ENCODE data around the gene ITGA11. TPM values are rescaled to one million over a fixed set of nuclear protein-coding genes. Genes with fewer than 3 reads are reported as not detected.

Gene ITGA11
- total and polyA plus RNA-seq, 2 donors (not counting 1 experiment from before 2014, with no cell fraction given): not detected

- peaks cover 10 to 12% of the 10 kb centered on the region in 2 donors for H3K4me1 ChIP-seq (ENCODE audit: control insufficient read depth in 2 of 2, insufficient read depth in 2 of 2, low read length in 2 of 2)
- H3K9me3 Mint-ChIP-seq (ENCODE audit: insufficient read depth): no peaks in the 10 kb centered on the region
- H3K4me3 ChIP-seq (ENCODE audit: control extremely low read depth in 1 of 5, extremely low read depth in 1 of 5, insufficient read depth in 1 of 5, low read depth in 2 of 5, low read length in 4 of 5): no peak overlapping the region
- H2AFZ ChIP-seq (ENCODE audit: insufficient read depth, low read depth, low read length, poor library complexity, severe bottlenecking): no peak overlapping the region
- TF ChIP-seq, protein P1, sequence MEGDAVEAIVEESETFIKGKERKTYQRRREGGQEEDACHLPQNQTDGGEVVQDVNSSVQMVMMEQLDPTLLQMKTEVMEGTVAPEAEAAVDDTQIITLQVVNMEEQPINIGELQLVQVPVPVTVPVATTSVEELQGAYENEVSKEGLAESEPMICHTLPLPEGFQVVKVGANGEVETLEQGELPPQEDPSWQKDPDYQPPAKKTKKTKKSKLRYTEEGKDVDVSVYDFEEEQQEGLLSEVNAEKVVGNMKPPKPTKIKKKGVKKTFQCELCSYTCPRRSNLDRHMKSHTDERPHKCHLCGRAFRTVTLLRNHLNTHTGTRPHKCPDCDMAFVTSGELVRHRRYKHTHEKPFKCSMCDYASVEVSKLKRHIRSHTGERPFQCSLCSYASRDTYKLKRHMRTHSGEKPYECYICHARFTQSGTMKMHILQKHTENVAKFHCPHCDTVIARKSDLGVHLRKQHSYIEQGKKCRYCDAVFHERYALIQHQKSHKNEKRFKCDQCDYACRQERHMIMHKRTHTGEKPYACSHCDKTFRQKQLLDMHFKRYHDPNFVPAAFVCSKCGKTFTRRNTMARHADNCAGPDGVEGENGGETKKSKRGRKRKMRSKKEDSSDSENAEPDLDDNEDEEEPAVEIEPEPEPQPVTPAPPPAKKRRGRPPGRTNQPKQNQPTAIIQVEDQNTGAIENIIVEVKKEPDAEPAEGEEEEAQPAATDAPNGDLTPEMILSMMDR (IDR thresholded peaks at IDR 0.05): peak; percentile 91
- TF ChIP-seq EZH2 (IDR thresholded peaks at IDR 0.05; ENCODE audit: borderline replicate concordance, insufficient read depth, low read depth, low read length, poor library complexity, severe bottlenecking): no peak
- no peaks in the 10 kb centered on the region for H4K20me1 ChIP-seq (ENCODE audit: control insufficient read depth, insufficient read depth, low read length, poor library complexity, severe bottlenecking)
- no peak overlapping the region for H3K4me3 Mint-ChIP-seq
- POLR2A ChIA-PET: interaction anchor here (0.5 to 0.7 kb wide), 2 partner anchors 16 to 222 kb away, joined by 5 read pairs; no protein-coding TSS in a partner anchor
- no peak overlapping the region for H3K9ac ChIP-seq (ENCODE audit: low read length)
- no peaks in the 10 kb centered on the region for H3K36me3 ChIP-seq (replicated peaks in 1 of 2; ENCODE audit: control extremely low read depth in 1 of 2, control insufficient read depth in 1 of 2, extremely low read depth in 1 of 2, insufficient read depth in 2 of 2, low read length in 1 of 2)
- no peak overlapping the region for H3K27ac Mint-ChIP-seq
- no peak overlapping the region for H3K27ac ChIP-seq (ENCODE audit: low read length in 2 of 2)
- ATAC-seq (ENCODE audit: low read depth) (peak; percentile 65), DNase-seq (peak; percentile 62)
- H3K79me2 ChIP-seq (ENCODE audit: control insufficient read depth, insufficient read depth, low read length): no peaks in the 10 kb centered on the region
- peaks cover 17% of the 10 kb centered on the region for H3K27me3 Mint-ChIP-seq
- H3K4me1 Mint-ChIP-seq: peaks cover 4% of the 10 kb centered on the region
- H3K27me3 ChIP-seq (replicated peaks in 1 of 4; ENCODE audit: control extremely low read depth in 1 of 4, control insufficient read depth in 3 of 4, insufficient read depth in 4 of 4, low read length in 3 of 4): peaks cover 0 to 17% (median 6%) of the 10 kb centered on the region in 4 experiments
- H3K9me3 ChIP-seq (ENCODE audit: control extremely low read depth in 1 of 3, control insufficient read depth in 2 of 3, insufficient read depth in 1 of 3, low read length in 2 of 3): no peaks in the 10 kb centered on the region
- H3K4me2 ChIP-seq (replicated peaks; ENCODE audit: low read depth, low read length, poor library complexity, severe bottlenecking): no peak overlapping the region
- CTCF ChIA-PET: interaction anchor here (0.6 to 2.5 kb wide), 26 partner anchors 9 to 1638 kb away, joined by 3 to 35 read pairs (median 4); partner anchors contain the start of gene FEM1B
- intact Hi-C loops (cut with micrococcal nuclease): loop anchor here (2.0 to 10.0 kb wide), 3 partner anchors 54 to 672 kb away; no protein-coding TSS in a partner anchor
- WGBS (ENCODE audit: insufficient coverage): no CpG with 5 or more reads among the region's 7 CpGs
Measured at GRCh38 chr15:68252925-68253534, 178.9 kb downstream of the ITGA11 start.

DNA sequence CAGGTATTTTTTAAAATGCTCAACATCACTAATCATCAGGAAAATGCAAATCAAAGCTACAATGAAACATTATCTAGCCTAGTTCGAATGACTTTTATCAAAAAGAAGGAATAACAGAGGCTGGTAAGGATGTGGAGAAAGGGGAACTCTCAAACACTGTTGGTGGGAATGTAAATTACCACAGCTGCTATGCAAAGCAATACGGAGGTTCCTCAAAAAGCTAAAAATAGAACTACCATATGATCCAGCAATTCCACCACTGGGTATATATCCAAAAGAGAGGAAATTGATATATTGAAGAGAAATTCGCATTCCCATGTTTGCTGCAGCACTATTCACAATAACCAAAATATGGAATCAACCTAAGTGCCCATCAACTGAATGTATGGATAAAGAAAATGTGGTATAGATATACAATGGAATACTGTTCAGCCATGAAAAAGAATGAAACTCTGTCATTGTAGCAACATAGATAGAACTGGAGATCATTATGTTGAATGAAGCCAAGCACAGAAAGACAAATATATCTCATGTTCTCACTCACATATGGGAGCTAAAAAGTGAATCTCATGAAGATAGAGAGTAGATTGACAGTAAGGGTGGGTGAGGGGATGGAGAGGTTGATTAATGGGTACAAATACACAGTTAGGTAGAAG is 182.8 kb downstream of the ITGA11 start:
- Histone ChIP-seq H3K36me3 (replicated peaks in 1 of 2; ENCODE audit: control extremely low read depth in 1 of 2, control insufficient read depth in 1 of 2, extremely low read depth in 1 of 2, insufficient read depth in 2 of 2, low read length in 1 of 2) (no peaks in the 10 kb centered on the region), H3K4me2 (replicated peaks; ENCODE audit: low read depth, low read length, poor library complexity, severe bottlenecking) (no peak overlapping the region), H2AFZ (ENCODE audit: insufficient read depth, low read depth, low read length, poor library complexity, severe bottlenecking) (no peak overlapping the region), H3K9ac (ENCODE audit: low read length) (no peak overlapping the region), H3K79me2 (ENCODE audit: control insufficient read depth, insufficient read depth, low read length) (no peaks in the 10 kb centered on the region), H3K4me1 (ENCODE audit: control insufficient read depth in 2 of 2, insufficient read depth in 2 of 2, low read length in 2 of 2) (no peaks in the 10 kb centered on the region), H3K4me3 (ENCODE audit: control extremely low read depth in 1 of 5, extremely low read depth in 1 of 5, insufficient read depth in 1 of 5, low read depth in 2 of 5, low read length in 4 of 5) (no peak overlapping the region), H3K27me3 (replicated peaks in 1 of 4; ENCODE audit: control extremely low read depth in 1 of 4, control insufficient read depth in 3 of 4, insufficient read depth in 4 of 4, low read length in 3 of 4) (peaks cover 0 to 4% (median 0%) of the 10 kb centered on the region in 4 experiments), H4K20me1 (ENCODE audit: control insufficient read depth, insufficient read depth, low read length, poor library complexity, severe bottlenecking) (no peaks in the 10 kb centered on the region), H3K27ac (ENCODE audit: low read length in 2 of 2) (no peak overlapping the region), H3K9me3 (ENCODE audit: control extremely low read depth in 1 of 3, control insufficient read depth in 2 of 3, insufficient read depth in 1 of 3, low read length in 2 of 3) (peaks cover 0 to 9% (median 7%) of the 10 kb centered on the region in 3 donors)
- POLR2A ChIA-PET: no interaction called here
- no peaks in the 10 kb centered on the region for H3K4me1 Mint-ChIP-seq
- H3K4me3 Mint-ChIP-seq: no peak overlapping the region
- no peak for TF ChIP-seq EZH2 (IDR thresholded peaks at IDR 0.05; ENCODE audit: borderline replicate concordance, insufficient read depth, low read depth, low read length, poor library complexity, severe bottlenecking)
- TF ChIP-seq, protein P1 (IDR thresholded peaks at IDR 0.05): no peak
- intact Hi-C loops (cut with micrococcal nuclease): no loop called here
- ATAC-seq (ENCODE audit: low read depth): no peak
- no CpG with 5 or more reads among the region's 3 CpGs for WGBS (ENCODE audit: insufficient coverage)
- H3K27ac Mint-ChIP-seq: no peak overlapping the region
- CTCF ChIA-PET: interaction anchor here (0.6 to 0.7 kb wide), 2 partner anchors 11 to 40 kb away, joined by 3 to 6 read pairs; no protein-coding TSS in a partner anchor
- peaks cover 8% of the 10 kb centered on the region for H3K27me3 Mint-ChIP-seq
- H3K9me3 Mint-ChIP-seq (ENCODE audit: insufficient read depth): peaks cover 4% of the 10 kb centered on the region
- DNase-seq: no peak
